Measurements from ENCODE around the gene NEDD4L.
"Not testable (repeated sequence)": the region's sequence is repeated elsewhere in the genome, so short reads cannot be mapped to it uniquely, and the experiment has no call there.

The NEDD4L gene

DNA sequence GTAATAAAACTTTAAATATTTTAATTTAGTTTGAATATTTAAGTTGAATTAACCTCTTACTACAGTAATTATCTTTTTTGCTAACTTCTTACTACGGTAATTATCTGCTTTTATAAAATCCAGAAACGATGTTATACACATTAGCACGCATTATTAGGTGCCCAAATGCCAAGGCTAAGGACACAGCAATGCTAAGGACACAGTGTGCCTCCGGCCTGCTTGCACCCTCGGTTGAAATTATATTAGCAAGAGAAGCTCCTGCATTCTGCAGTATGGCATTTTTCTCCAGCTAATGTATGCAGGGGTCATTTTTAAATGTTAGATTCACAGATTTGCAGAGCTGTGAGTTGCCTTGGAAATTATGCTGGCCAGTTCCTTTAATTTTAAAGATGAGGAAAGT, 220.0 kb downstream of the NEDD4L start:
- no peak for DNase-seq (ENCODE audit: low read depth, low spot score)

DNA sequence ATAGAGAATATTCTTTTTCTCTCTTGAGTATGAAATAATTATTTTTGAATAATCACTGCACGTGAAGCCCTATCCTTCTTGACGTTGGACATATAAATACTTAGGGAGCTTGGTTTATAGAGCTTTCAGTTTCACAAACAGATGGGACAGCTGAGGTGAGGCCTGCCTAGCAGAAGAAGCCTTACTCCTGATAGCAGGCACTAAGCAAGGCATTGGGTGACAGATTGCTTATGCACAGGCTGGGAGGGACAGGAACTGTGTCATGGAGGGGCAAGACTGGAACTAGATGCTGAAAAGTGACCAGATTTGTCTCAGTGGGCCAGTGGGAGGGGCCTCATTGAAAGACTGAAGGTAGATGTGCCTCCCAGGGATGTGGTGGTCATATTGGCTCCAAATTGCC, 220.8 kb downstream of the NEDD4L start:
- DNase-seq (ENCODE audit: low read depth, low spot score) = no peak

DNA sequence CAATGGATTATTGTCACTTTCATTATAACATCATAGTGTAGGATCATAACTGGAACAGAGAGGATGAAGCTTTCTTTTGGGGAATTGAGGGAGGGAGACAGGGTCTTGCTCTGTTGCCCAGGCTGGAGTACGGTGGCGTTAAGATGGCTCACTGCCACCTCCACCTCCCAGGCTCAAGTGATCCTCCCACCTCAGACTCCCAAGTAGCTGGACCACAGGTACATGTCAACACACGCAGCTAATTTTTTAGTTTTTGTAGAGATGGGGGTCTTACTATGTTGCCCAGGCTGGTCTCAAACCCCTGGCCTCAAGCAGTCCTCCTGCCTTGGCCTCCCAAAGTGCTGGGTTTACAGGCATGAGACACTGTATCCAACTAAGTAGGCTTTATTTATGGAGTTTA, 221.5 kb downstream of the NEDD4L start:
- not testable (repeated sequence) for DNase-seq (ENCODE audit: low read depth, low spot score)

DNA sequence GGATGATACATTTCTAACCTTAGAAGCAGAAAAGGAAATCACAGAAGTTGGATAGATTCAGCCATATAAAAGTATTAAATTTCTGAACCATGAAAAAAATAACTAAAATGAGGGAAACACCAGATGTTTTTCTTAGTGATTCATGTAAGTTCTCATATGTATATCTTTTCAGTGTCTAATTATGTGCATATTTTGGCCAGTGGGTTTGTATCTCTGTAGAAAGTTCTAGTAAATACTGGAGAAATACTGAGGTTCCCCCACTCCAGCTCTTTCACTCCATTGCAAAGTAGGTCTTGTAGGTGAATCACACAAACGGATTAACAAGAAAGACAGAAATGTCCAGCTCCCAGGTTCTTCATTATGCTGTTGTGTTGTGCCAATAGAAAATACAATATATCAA, 222.3 kb downstream of the NEDD4L start:
- no peak for DNase-seq (ENCODE audit: low read depth, low spot score)

DNA sequence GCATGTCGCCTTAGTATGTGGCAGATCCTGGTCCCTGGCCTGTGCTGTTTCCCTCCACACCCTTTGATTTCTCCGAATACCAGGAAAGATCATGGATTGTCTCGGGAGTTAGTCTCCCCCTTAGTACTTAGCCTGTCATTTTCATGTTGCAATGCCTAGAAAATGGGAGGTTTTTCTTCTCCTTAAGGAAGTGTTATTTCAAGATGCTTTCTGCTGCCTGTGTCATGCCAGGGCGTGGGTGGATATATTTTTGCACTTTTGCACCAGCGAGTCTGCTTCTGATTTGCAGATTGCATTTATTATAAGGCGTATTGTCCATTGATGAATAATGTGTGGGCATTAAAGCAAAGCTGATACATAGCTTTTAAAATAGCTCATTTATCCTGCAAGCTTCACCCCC, 223.5 kb downstream of the NEDD4L start:
- DNase-seq (ENCODE audit: low read depth, low spot score) = no peak

DNA sequence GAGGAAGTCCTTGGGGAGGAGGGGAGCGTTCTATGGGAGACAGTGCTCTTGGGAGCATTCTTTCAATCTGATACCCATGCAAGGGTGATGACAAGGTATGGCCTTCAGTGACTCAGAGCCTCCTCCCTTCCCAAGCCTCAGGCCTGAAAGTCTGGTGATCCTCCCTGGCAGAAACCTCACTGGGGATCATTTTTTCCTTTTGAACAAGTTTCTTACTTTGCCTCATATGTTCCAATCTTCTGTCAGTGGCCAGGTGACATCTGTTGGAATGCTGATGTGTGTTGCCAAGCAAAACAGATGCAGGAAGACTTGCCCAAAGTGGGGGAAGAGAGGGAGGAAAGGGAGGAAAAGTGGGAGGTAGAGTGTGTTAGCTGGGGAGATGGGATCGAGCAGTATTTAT, 224.8 kb downstream of the NEDD4L start:
- no peak for DNase-seq (ENCODE audit: low read depth, low spot score)

DNA sequence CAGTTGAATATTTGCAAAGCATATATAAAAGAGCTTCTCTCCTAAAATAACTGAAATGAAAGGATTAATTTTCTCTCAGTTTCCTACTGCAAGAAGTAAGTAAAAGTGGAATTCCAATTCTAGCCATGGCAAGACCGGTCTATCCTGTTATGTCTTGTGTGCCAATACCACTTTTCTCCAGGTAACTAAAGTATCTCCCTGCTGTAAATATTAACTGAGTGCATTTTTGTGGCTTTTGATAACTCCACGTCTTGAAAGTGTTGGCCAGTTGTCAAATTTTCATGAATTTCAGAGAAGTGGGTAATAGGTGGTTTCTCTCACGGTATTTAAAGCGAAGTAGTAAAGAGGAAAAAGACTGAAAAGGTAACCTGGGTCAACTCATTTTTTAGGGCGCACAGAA, 225.9 kb downstream of the NEDD4L start:
- DNase-seq (ENCODE audit: low read depth, low spot score) = no peak

DNA sequence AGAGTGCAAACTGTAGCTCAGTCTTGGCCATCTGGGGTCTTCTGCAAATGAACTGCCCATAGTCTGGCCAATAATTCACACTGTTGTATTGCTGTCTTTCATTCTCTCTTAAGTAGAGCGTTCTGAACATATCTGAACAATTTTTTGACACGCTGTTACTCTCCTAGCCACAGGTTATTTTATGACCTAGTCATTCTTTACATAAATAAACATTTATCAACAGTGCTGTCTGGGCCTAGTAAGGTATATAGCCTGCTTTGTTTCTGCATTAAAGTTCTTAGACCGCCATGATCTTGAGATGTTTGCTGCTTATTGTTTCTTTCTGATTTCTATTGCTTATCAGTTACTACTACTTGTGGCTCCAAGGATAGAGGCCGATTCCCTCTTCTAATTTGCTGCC, 226.4 kb downstream of the NEDD4L start:
- no peak for DNase-seq (ENCODE audit: low read depth, low spot score)

DNA sequence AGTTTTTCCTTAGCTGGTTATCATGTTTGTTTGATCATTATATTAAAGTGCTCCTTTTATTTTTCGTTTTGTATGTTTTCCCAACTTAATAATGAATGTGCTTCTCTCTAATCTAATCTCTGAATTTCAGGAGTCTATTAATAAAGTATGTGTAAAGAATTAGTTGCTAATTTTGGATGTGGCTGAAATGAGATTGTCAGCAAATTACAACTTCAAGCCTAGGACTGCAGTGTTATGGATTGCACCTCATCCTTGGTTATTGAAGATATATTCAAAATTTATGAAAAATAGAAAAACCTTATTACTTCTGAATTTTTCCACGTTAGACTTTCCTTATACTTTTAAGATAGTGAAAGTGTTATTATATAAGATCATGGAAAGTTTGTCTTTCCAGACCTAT, 227.7 kb downstream of the NEDD4L start:
- DNase-seq (ENCODE audit: low read depth, low spot score) = no peak

DNA sequence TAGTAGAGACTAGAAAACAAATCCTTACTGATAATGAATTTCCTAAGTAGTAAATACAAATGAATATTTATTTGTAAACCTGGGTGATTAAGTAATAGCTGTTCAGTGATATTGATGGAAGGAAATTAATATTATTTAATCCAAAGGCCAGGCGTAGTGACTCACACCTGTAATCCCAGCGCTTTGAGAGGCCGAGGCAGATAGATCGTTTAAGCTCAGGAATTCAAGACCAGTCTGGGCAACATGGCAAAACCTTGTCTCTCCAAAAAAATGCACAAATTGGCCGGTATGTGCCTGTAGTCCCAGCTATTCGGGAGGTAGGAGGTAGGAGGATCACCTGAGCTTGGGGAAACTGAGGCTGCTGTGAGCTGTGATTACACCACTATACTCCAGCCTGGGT, 228.2 kb downstream of the NEDD4L start:
- DNase-seq (ENCODE audit: low read depth, low spot score) = no peak

DNA sequence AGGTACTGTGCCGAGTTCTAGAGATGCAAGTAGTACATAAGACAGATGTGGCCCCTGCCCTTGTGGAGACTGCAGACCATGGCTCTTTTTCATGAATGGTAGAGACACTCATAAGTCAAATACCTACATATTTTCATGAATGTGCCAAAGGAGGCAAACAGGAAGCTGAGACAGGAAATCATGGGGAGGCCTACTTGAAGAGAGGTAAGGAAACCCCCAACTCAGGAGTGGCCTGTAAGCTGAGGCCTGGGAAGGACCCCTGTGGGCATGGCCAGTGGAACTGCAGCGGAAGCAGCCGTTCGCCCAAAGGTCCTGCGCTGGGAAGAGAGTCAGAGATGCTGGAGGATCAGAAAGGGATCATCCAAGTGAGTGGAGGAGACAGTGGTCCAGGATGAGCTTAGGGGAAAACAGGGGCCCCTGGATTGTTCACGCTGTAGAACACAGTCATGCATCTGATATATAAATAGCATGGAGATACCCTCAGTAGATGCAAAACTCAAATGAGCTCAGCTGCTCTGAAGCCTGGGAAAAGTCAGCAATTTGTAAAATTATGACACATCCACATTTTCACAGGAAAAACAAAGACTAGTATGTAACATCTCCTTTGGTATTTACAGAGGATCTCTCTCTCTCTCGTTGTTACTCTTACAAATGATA, 228.9 kb downstream of the NEDD4L start:
- DNase-seq (ENCODE audit: low read depth, low spot score) = no peak

DNA sequence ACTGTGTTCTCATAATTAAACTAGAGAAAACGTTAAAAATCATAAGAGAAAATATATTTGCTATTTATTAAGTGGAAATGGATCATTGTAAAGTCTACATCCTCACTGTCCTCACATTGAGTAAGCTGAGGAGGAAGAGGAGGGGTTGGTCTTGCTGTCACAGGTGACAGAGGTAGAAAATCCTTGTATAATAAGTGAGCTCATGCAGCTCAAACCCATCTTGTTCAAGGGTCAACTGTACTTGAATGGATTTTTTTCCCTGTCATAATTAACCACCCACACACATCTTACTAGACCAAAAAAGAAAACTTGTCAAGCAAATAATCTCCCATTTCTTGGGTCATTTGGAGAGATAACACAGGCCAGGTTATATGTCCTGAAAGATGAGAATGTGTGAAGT, 231.2 kb downstream of the NEDD4L start:
- DNase-seq (ENCODE audit: low read depth, low spot score) = no peak

DNA sequence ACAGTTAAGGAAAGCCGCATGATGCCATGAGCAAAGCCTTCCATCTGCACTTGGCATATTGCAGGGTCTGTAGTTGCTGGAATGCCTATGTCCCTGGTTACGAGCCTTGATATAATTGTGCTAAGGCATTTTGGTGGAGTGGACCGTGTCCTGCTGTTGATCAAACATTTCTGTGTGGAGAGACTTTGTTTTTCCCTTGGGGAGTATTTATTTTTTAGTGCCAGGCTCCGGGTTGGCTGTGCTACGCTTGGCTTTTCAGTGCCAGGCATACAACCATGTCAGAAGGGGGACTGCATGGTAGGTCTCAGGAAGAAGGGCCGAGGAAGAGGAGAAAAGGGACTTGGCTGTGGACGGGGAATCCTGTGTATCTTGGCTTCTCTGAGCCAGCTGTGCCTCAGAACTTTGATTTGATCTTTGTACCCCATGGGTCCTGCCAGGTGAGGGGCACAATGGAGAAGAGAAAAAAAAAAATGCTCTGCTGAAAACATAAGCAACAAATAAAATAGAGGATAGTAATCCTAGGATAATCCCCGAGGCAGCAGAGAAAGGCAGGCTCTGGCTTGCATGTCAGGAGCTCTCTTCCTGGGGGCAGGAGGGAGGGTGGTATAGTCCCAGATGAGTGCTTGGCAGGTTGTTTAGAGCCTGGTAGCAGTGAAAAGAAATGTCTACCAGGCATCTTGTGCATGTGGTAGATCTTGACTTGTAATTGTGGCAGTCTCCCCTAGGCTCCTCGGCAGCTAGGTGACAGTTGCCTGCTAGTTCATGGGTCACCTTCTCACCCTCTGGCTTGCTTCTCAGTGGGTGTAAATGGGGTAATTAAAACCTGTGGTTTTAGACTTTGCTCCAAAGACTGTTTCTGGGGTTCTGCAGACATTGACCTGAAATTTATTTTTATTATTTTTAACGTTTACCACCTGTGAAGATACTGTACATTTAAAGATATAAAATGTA, 233.0 kb downstream of the NEDD4L start:
- DNase-seq (ENCODE audit: low read depth, low spot score) = no peak

DNA sequence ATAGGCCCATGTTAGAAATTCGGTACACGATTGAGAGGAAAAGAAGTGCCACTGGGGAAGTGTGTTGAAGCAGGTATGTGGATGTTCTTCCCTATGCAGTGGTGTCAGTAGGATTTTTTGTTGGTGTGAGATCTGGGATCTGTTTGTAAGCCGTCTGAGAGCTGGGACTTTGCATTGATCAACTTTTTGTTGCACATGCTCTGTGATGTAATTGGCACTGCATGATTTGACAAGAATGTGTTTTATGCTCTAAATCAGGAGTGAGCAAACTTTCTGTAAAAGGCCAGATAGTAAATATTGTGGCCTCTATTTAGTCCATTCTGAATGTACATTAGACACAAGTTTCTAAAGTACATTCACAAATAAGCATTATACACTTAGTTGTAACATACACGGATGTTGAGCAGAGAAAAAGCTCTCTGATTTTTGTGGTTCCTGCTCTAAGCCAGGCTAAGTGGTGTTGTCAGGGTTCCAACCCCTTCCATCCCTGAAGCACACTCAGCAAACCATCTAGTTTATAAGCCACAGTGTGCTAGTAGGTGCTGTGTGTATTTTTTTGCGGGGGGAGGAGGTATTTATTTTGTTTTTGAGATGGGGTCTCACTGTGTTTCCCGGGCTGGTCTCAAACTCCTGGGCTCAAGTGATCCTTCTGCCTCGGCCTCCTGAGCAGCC, 235.6 kb downstream of the NEDD4L start:
- DNase-seq (ENCODE audit: low read depth, low spot score) = no peak

DNA sequence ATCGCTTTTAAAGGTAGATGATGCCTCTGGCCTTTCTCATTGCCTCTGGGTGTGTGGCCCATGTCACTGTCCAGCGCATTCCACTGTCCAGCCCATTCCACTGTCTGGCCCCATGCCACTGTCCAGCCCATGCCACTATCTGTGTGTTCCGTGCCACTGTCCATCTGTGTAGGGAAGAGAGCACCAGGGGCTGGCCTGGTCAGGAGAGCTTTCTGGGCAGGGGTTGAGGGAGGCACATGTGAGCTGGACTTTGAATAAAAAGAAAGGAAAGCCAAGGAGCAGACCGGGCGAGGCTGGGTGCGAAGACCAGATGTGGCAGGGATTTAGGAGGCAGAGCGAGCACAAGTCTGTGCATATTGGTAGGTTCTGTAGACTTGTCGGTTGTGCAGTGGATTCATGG, 236.2 kb downstream of the NEDD4L start:
- DNase-seq (ENCODE audit: low read depth, low spot score) = no peak

DNA sequence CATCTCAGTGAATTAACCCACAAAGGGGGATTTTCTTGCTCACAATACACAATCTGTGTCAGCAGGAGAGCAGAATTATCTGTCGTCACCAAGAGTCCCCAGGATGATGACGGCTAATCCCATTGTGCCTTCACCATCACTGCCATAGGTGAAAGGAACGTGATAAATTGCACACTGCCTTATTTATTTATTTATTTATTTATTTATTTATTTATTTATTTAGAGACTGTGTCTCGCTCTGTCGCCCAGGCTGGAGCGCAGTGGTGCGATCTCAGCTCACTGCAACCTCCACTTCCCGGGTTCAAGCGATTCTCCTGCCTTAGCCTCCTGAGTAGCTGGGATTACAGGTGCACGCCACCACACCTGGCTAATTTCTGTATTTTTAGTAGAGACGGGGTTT, 238.8 kb downstream of the NEDD4L start:
- not testable (repeated sequence) for DNase-seq (ENCODE audit: low read depth, low spot score)

DNA sequence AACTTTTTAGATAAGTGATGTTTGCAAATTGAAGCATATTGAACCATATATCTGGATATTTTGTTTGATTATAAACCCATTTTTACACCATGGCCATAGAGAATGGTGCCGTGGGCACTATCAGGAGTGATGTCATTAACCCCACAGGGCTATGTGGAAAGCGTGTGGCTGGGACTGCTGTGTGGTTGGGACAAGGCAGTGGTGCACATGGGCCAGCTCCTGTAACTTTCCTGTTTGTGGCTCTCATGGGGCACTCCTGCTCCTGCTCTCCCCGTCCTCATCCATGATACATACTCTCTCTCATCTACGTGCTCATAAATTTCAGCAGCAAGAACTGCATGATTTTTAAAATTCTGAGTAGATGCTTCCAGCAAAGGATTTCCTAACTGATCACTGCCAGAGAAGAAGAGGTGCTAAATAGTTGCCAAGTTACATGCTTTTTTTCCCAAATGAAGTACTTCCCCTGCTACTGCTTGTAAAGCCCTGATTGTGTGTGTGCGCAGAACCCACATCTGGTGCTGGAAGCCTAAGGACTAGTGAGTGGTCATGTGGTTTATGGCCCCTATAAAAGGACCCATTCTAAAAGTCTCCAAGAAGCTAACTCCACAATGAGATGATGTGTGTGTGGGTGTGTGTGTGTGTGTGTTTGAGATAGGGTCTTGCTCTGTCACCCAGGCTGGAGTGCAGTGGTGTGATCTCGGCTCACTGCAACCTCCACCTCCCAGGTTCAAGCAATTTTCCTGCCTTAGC, 240.8 kb downstream of the NEDD4L start:
- DNase-seq (ENCODE audit: low read depth, low spot score) = no peak

DNA sequence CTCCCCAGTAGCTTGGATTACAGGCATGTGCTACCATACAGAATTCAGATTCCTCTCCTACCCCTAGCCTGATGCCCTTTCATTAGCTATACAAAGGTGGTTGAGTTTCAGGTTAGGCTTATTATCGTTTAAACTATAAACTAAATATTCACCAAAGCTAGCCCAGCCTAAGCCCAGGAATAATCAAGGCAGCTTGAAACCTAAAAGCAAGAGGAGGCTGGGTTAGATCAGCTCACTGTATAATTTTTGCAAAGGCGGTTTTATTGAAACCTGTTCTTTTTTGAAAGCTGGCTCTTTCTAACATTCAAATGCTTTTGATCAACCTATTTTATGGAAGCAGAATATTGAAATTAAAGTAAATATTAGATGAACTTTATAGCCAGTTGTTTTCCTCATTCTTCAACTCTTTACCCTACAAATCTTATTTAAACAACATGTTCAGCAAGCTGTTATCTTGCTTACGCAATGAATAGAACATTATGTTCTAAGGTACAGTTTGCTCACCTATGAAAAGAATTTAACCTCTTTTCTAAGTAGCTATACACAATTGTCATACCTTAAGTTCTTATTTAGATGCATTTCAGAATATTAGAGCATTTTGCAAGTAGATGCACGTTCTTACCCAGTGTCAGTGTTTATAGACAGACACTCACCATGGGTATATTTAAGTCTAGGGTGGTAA, 241.6 kb downstream of the NEDD4L start:
- no peak for DNase-seq (ENCODE audit: low read depth, low spot score)

DNA sequence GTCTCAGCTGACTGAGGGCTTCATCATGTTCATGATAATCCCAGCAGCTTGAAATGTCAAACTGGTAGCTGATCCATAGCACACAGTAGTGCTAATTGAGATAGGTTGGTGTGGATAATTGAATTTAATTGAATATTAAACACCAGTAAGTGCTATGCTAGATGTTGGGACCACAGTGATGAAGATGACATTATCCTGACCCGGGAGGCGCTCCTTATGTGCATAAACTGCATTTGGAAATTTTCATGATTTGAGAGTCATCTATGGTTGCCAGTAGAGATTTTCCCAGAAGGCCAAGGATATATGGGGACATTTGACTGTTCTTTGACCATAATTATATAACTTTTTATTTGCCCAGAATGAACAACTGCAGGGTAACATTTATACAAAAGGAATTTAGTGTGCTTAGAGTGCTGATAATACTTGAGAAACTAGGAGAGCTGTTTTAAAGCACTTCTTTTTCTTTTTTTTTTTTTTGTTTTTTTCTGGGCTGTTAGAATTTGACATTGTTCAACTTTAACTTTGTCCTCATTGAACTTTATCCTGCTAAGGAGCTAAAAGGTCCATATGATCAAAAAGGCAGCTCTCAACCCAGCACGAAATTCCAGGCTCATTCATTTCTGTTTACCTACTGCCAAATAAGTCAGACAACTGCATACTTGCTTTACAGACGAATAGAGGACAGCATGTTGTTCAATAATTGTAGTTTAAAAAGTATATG, 242.8 kb downstream of the NEDD4L start:
- no peak for DNase-seq (ENCODE audit: low read depth, low spot score)
